HepG2 (cell line): ENCODE results near the gene GRIN3B. TPM values are rescaled to one million over a fixed set of nuclear protein-coding genes. Genes with fewer than 3 reads are reported as not detected.

ENCODE experiments used
- ATAC-seq: fragments of 200-7000 bp; cut with Tn5 transposase; 3 replicates; pipeline ENCODE4 v1.9.1; 2020; ENCODE audit warnings: mild to moderate bottlenecking, moderate library complexity
- BruUV-seq: library from RNA; stranded (reverse); fragments of 400-500 nt; replicated peaks from 2 replicates; lab custom pipeline; 2021; lab: Mats Ljungman, UMichigan
- CTCF ChIA-PET: fragments of 300-600 bp; formaldehyde crosslinking; extraction: SDS; loops from one replicate; lab custom pipeline; 2021; ENCODE audit warnings: low total read pairs, inconsistent platforms, low intra/inter-chr PET ratio; lab: Yijun Ruan, JAX
- POLR2A ChIA-PET: fragments of 350-600 bp; sonication (Branson Sonifier 250); formaldehyde crosslinking; loops from one replicate; lab custom pipeline; 2020; ENCODE audit warnings: antibody characterized with exemption, inconsistent platforms; lab: Yijun Ruan, JAX
- DNase-seq: peaks from one replicate; pipeline ENCODE4 v3.0.0-alpha.2; 2015; ENCODE audit warnings: low spot score
- FAIRE-seq: peaks from 3 replicates; lab custom pipeline; 2011; peaks lifted over from hg19 to GRCh38; lab: Jason Lieb, UNC
- H2AFZ ChIP-seq: one replicate; pipeline ENCODE4 v1.6.1; 2011; ENCODE audit warnings: low read length, inconsistent platforms
- H3K27ac ChIP-seq: fragments of 300-600 bp; 3 replicates; pipeline ENCODE4 v1.8.0; 2011; ENCODE audit warnings: mixed run types, mild to moderate bottlenecking, mixed read lengths, low read length, inconsistent platforms; ENCODE audit not compliant: insufficient read depth; ENCODE audit errors: extremely low read length
- H3K27me3 ChIP-seq, 2 experiments: fragments of 200-600 bp in 1 of 2; 2 replicates in 1 of 2; 3 replicates in 1 of 2; pipeline versions ENCODE4 v1.6.0 to v1.8.0; 2011; ENCODE audit warnings: low read length in 2 of 2, mild to moderate bottlenecking in 2 of 2, moderate library complexity in 2 of 2, inconsistent platforms in 1 of 2; ENCODE audit not compliant: insufficient read depth in 2 of 2, control insufficient read depth in 1 of 2
- H3K36me3 ChIP-seq, 2 experiments: fragments of 200-600 bp in 1 of 2; replicated peaks in 1 of 2; 2 replicates in 1 of 2; 3 replicates in 1 of 2; pipeline versions ENCODE4 v1.5.1 to v1.8.0; 2011; ENCODE audit warnings: low read length in 2 of 2, inconsistent platforms in 1 of 2; ENCODE audit not compliant: insufficient read depth in 2 of 2, control insufficient read depth in 1 of 2
- H3K4me1 ChIP-seq: 2 replicates; pipeline ENCODE4 v1.5.1; 2012; ENCODE audit warnings: low read length, inconsistent platforms; ENCODE audit not compliant: insufficient read depth
- H3K4me2 ChIP-seq: 2 replicates; pipeline ENCODE4 v1.6.0; 2011; ENCODE audit warnings: low read depth, low read length, inconsistent platforms
- H3K4me3 ChIP-seq, 3 experiments: fragments of 200-600 bp in 1 of 3; sonication (generic), shearing (Covaris generic) in 1 of 3; replicated peaks in 1 of 3; 2 replicates each; pipeline ENCODE4 v1.5.1; 2011 to 2016; ENCODE audit warnings: low read length in 3 of 3, inconsistent platforms in 2 of 3, low read depth in 2 of 3, mild to moderate bottlenecking in 2 of 3, control low read depth in 1 of 3, mixed read lengths in 1 of 3; ENCODE audit not compliant: insufficient read depth in 1 of 3
- H3K79me2 ChIP-seq: one replicate; pipeline ENCODE4 v1.6.1; 2011; ENCODE audit warnings: low read length, inconsistent platforms; ENCODE audit not compliant: insufficient read depth
- H3K9ac ChIP-seq: 2 replicates; pipeline ENCODE4 v1.6.0; 2011; ENCODE audit warnings: mild to moderate bottlenecking, low read depth, low read length, inconsistent platforms; ENCODE audit not compliant: insufficient read depth
- H3K9me3 ChIP-seq: 2 replicates; pipeline ENCODE4 v1.5.1; 2012; ENCODE audit warnings: mild to moderate bottlenecking, low read length
- H4K20me1 ChIP-seq: 2 replicates; pipeline ENCODE4 v1.6.0; 2011; ENCODE audit warnings: inconsistent platforms, mild to moderate bottlenecking, low read length, moderate library complexity; ENCODE audit not compliant: insufficient read depth
- AGO1 ChIP-seq: fragments of 200-400 bp; formaldehyde crosslinking; IDR thresholded peaks from 2 replicates; pipeline ENCODE4 v1.6.1; 2017; ENCODE audit warnings: mild to moderate bottlenecking, low read depth, low read length, moderate library complexity; ENCODE audit not compliant: poor library complexity, severe bottlenecking
- AGO2 ChIP-seq: fragments of 200-400 bp; formaldehyde crosslinking; optimal IDR thresholded peaks from 2 replicates; pipeline ENCODE3; 2017; ENCODE audit warnings: mild to moderate bottlenecking, low read depth, low read length, moderate library complexity
- AKAP8 ChIP-seq: sonication (generic); formaldehyde crosslinking; IDR thresholded peaks from 2 replicates; pipeline ENCODE4 v1.5.1; 2020; ENCODE audit warnings: mild to moderate bottlenecking, missing genetic modification reagents
- GABPA ChIP-seq, 2 experiments: IDR thresholded peaks; 2 replicates each; pipeline ENCODE4 v1.6.1; 2011 to 2016; ENCODE audit warnings: low read depth in 2 of 2, low read length in 1 of 2, missing biosample characterization in 1 of 2, missing genetic modification characterization in 1 of 2
- NBN ChIP-seq: fragments of 450-650 bp; conservative IDR thresholded peaks from 2 replicates; pipeline ENCODE4 v1.6.1; 2017
- PHB2 ChIP-seq: fragments of 450-650 bp; IDR thresholded peaks from 2 replicates; pipeline ENCODE4 v1.6.1; 2018; ENCODE audit not compliant: partially characterized antibody
- POLR2G ChIP-seq: fragments of 200-400 bp; formaldehyde crosslinking; IDR thresholded peaks from 2 replicates; pipeline ENCODE4 v1.6.1; 2018; ENCODE audit warnings: mild to moderate bottlenecking, low read depth, low read length, moderate library complexity
- RBM22 ChIP-seq: fragments of 200-400 bp; formaldehyde crosslinking; optimal IDR thresholded peaks from 2 replicates; pipeline ENCODE3; 2017; ENCODE audit warnings: mild to moderate bottlenecking, low read length, moderate library complexity
- RBM39 ChIP-seq: fragments of 200-400 bp; formaldehyde crosslinking; IDR thresholded peaks from one replicate; pipeline ENCODE4 v1.6.1; 2018; ENCODE audit warnings: antibody characterized with exemption, mild to moderate bottlenecking, low read depth, low read length; ENCODE audit not compliant: poor library complexity, severe bottlenecking
- U2AF1 ChIP-seq: fragments of 200-400 bp; formaldehyde crosslinking; optimal IDR thresholded peaks from 2 replicates; pipeline ENCODE3; 2017; ENCODE audit warnings: mild to moderate bottlenecking, low read depth, low read length
- ZNF326 ChIP-seq: sonication (generic); formaldehyde crosslinking; IDR thresholded peaks from 2 replicates; pipeline ENCODE4 v1.4.0; 2020; ENCODE audit warnings: missing genetic modification reagents, borderline replicate concordance
- ZNF569 ChIP-seq: sonication (generic); formaldehyde crosslinking; IDR thresholded peaks from 2 replicates; pipeline ENCODE4 v1.5.0; 2020; ENCODE audit warnings: mild to moderate bottlenecking, missing genetic modification reagents, moderate library complexity, borderline replicate concordance
- ZNF616 ChIP-seq: sonication (generic); formaldehyde crosslinking; IDR thresholded peaks from 2 replicates; pipeline ENCODE4 v1.5.0; 2020; ENCODE audit warnings: low read depth, mild to moderate bottlenecking, missing genetic modification reagents
- WGBS: methylation state at CpG from one replicate; pipeline ENCODE4 v1.1.6; 2017; ENCODE audit warnings: low lambda C conversion rate; 5-methylcytosine and 5-hydroxymethylcytosine counted together
- in situ Hi-C: cut with HindIII; loops from 2 replicates; pipeline ENCODE4 v1.10.0; 2017; ENCODE audit warnings: low pct_unique_long_range_greater_than_20kb; ENCODE audit not compliant: extremely low pct_ligation_motif_present
- intact Hi-C: fragments of 100-400 bp; cut with micrococcal nuclease; formaldehyde crosslinking; loops from one replicate; pipeline ENCODE4 v1.10.0; 2022; ENCODE audit not compliant: unreplicated experiment
- polyA plus RNA-seq, 8 experiments: library from polyadenylated mRNA; depleted of rRNA in 3 of 8; stranded (reverse) in 7 of 8; unstranded in 1 of 8; fragments of >200 nt; fragmentation: Illumina TruSeq in 4 of 8; extraction: Trizol in 4 of 8; gene quantifications; 2 replicates each; pipeline versions ENCODE4 v1.2.1 to v1.2.3, GENCODE V29; 2011 to 2016; ENCODE audit warnings: low read depth in 4 of 8, missing spikeins in 1 of 8, mixed read lengths in 1 of 8; ENCODE audit not compliant: insufficient read depth in 1 of 8
- total RNA-seq, 5 experiments: library from RNA; depleted of rRNA; stranded (reverse); fragments of >200 nt; fragmentation: Illumina TruSeq; extraction: Trizol; gene quantifications; 2 replicates each; pipeline ENCODE4 v1.2.3, GENCODE V29; 2016; ENCODE audit warnings: low read depth in 1 of 5
- TF ChIP-seq, protein P1 (sequence below), 2 experiments: IDR thresholded peaks; 2 replicates each; pipeline ENCODE4 v1.6.1; 2011 to 2012; ENCODE audit warnings: low read length in 2 of 2, borderline replicate concordance in 1 of 2, low read depth in 1 of 2, mild to moderate bottlenecking in 1 of 2, moderate library complexity in 1 of 2
- TF ChIP-seq, protein P2 (sequence below): sonication (generic); formaldehyde crosslinking; conservative IDR thresholded peaks from 2 replicates; pipeline ENCODE4 v1.4.0; 2020; ENCODE audit warnings: missing genetic modification reagents

Gene GRIN3B
- total and polyA plus RNA-seq, 2 of the 13 experiments (the other 11 are each of a cell fraction or from before 2014, with no cell fraction given), result 0.07 to 0.20 TPM

DNA sequence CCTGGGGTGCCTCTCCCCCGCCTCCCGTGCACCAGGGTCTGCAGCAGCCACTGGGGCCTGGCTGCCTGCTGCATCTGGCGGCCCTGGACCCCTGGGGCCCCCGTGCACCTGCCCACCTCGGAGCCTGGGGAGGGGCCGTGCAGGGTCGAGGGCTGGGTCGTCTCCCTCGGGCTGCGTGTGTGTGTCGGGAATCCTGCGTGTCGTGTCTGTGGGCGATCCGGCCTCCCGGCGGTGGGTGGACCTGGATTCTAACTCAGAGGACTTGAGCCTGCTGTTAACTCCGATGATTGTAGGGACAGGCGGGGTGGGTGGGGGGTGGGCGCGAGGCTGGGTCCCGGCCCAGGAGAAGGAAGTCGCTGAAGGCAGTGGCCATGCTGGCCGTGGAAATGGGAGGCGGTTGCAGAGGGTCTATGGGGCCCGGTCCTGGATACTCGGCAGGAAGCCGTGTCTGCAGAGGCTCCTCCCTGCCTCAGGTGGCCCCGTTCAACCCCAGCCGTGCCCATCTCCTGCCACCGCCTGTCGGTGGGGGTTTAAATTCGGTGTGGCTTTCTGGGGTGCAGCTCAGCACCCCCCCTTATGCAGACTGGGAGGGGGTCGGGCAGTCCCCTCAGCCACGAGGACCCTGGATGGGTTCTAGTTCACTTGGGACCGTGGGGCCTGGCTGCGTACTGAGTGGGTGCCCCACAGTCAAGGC, 25.5 kb upstream of the GRIN3B start (continued):
- TF ChIP-seq PHB2 (no peak), AGO2 (peak; percentile 99), ZNF616 (no peak), AKAP8 (CRISPR knock-in tag) (peak; percentile 94)
- TF ChIP-seq, all 625 proteins: peak for 9

DNA sequence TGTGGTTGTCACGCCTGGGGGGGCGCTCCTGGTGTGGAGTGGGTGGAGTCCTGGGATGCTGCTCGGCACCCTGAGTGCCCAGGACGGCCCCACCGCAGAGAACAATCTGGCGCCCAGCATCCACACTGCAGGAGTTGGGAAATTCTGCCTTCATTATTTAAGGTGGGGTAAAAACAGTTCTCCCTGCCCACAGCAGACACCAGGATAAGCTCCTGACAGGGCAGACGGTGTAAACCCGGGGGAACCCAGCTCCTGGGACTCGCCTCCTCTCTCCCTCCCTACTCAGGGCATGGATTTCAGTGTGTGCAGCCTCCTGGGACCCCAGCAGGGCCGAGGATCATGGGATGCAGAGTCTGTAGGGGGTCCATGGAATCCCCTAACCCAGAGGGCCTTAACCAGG, 23.7 kb upstream of the GRIN3B start:
- Histone ChIP-seq H3K4me2 (no peak overlapping the region), H3K27me3 (no peaks in the 10 kb centered on the region), H3K4me1 (peaks cover 19% of the 10 kb centered on the region), H3K79me2 (peaks cover 7% of the 10 kb centered on the region), H3K9me3 (no peaks in the 10 kb centered on the region), H4K20me1 (no peaks in the 10 kb centered on the region), H3K36me3 (peaks cover 6 to 8% of the 10 kb centered on the region in 2 experiments), H3K27ac (peak overlapping the region; percentile 22), H2AFZ (no peak overlapping the region), H3K9ac (no peak overlapping the region), H3K4me3 (no peak overlapping the region)
- WGBS, result 83% methylated on average over 1 of the region's 10 CpGs
- in situ Hi-C loops, result no loop called here
- DNase-seq, result no peak
- intact Hi-C loops, result no loop called here
- CTCF ChIA-PET, result no interaction called here
- BruUV-seq, result no TSS peak
- POLR2A ChIA-PET, result interaction anchor here (1.1 to 1.4 kb wide), 3 partner anchors 8 to 51 kb away, joined by 3 to 5 read pairs (median 4); partner anchors contain the start of gene ARID3A
- peak; percentile 6; the same call in 2 of the 3 replicates for ATAC-seq
- no peak for FAIRE-seq
- TF ChIP-seq AGO1 (peak; percentile 22), AGO2 (peak; percentile 83), NBN (no peak), RBM22 (peak; percentile 77), AKAP8 (CRISPR knock-in tag) (0 out of 2 replicates have a peak, but pooled peaks have one; percentile 14), POLR2G (peak; percentile 38), ZNF326 (CRISPR knock-in tag) (0 out of 2 replicates have a peak, but pooled peaks have one; percentile 52), GABPA (IDR thresholded peaks at IDR 0.05; ENCODE audit: low read depth, low read length) (no peak), GABPA (CRISPR knock-in tag; IDR thresholded peaks at IDR 0.05; ENCODE audit: low read depth) (no peak), U2AF1 (peak; percentile 28), RBM39 (peak; percentile 31), ZNF569 (CRISPR knock-in tag) (no peak)
- TF ChIP-seq, protein P1, sequence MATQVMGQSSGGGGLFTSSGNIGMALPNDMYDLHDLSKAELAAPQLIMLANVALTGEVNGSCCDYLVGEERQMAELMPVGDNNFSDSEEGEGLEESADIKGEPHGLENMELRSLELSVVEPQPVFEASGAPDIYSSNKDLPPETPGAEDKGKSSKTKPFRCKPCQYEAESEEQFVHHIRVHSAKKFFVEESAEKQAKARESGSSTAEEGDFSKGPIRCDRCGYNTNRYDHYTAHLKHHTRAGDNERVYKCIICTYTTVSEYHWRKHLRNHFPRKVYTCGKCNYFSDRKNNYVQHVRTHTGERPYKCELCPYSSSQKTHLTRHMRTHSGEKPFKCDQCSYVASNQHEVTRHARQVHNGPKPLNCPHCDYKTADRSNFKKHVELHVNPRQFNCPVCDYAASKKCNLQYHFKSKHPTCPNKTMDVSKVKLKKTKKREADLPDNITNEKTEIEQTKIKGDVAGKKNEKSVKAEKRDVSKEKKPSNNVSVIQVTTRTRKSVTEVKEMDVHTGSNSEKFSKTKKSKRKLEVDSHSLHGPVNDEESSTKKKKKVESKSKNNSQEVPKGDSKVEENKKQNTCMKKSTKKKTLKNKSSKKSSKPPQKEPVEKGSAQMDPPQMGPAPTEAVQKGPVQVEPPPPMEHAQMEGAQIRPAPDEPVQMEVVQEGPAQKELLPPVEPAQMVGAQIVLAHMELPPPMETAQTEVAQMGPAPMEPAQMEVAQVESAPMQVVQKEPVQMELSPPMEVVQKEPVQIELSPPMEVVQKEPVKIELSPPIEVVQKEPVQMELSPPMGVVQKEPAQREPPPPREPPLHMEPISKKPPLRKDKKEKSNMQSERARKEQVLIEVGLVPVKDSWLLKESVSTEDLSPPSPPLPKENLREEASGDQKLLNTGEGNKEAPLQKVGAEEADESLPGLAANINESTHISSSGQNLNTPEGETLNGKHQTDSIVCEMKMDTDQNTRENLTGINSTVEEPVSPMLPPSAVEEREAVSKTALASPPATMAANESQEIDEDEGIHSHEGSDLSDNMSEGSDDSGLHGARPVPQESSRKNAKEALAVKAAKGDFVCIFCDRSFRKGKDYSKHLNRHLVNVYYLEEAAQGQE (IDR thresholded peaks at IDR 0.05; ENCODE audit: borderline replicate concordance in 1 of 2, low read depth in 1 of 2, low read length in 2 of 2), result no peak
- TF ChIP-seq, protein P2, sequence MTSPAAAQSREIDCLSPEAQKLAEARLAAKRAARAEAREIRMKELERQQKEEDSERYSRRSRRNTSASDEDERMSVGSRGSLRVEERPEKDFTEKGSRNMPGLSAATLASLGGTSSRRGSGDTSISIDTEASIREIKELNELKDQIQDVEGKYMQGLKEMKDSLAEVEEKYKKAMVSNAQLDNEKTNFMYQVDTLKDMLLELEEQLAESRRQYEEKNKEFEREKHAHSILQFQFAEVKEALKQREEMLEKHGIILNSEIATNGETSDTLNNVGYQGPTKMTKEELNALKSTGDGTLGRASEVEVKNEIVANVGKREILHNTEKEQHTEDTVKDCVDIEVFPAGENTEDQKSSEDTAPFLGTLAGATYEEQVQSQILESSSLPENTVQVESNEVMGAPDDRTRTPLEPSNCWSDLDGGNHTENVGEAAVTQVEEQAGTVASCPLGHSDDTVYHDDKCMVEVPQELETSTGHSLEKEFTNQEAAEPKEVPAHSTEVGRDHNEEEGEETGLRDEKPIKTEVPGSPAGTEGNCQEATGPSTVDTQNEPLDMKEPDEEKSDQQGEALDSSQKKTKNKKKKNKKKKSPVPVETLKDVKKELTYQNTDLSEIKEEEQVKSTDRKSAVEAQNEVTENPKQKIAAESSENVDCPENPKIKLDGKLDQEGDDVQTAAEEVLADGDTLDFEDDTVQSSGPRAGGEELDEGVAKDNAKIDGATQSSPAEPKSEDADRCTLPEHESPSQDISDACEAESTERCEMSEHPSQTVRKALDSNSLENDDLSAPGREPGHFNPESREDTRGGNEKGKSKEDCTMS (CRISPR knock-in tag), result no peak
